ENCODE data around the gene FOXK2. TPM values are rescaled to one million over a fixed set of nuclear protein-coding genes. Genes with fewer than 3 reads are reported as not detected.

The FOXK2 gene
- total RNA-seq, 1 donor from 2014 or later, result 29.7 TPM

- no peak for DNase-seq (ENCODE audit: low read depth, low spot score)
These were observed 70.3 kb downstream of the FOXK2 start for GRCh38 chr17:82589851-82590180.

DNA sequence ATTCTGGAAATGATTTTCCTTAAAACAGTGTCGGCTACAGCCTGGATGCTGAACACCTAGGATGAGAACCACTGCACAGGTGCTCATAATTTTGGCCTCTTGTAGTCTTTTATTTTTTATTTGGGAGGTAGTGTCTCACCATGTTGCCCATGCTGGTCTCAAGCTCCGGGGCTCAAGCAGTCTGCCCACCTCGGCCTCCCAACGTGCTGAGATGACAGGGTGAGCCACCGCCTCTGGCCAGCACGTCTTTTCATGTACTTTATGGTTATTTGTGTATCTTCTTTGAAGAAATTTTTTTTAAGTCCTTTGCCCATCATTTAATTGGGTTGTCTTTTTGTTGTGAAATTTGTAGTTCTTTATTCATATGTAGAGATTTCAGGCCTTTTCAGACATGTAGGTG lies 70.7 kb downstream of the FOXK2 start:
- no peak for DNase-seq (ENCODE audit: low read depth, low spot score)

- no peak for DNase-seq (ENCODE audit: low read depth, low spot score)
These were observed 71.5 kb downstream of the FOXK2 start for GRCh38 chr17:82590881-82591539.

DNA sequence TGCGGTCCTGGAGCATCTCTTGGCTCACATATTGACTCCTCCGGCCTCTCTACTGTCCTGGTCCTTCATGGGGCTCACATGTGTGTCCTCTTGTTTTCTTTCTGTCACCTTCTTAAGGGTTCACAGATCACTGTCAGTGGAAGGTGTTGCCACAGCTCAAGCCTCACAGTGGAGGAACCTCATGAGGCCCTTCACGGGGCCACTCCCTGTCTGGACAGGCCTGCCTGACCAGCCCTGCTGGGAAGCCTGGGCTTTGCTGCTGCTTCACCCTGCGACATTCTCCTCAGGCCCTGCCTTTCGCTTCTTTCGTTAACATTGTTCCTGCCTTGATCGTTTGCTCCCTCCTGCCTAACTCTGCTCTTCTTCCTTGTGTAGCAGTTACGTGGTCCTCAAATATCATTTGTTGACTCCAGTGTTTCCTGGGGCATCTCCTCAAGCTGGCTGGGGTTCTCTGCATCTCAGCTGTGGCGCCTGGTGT lies 72.8 kb downstream of the FOXK2 start:
- DNase-seq (ENCODE audit: low read depth, low spot score), result no peak

DNA sequence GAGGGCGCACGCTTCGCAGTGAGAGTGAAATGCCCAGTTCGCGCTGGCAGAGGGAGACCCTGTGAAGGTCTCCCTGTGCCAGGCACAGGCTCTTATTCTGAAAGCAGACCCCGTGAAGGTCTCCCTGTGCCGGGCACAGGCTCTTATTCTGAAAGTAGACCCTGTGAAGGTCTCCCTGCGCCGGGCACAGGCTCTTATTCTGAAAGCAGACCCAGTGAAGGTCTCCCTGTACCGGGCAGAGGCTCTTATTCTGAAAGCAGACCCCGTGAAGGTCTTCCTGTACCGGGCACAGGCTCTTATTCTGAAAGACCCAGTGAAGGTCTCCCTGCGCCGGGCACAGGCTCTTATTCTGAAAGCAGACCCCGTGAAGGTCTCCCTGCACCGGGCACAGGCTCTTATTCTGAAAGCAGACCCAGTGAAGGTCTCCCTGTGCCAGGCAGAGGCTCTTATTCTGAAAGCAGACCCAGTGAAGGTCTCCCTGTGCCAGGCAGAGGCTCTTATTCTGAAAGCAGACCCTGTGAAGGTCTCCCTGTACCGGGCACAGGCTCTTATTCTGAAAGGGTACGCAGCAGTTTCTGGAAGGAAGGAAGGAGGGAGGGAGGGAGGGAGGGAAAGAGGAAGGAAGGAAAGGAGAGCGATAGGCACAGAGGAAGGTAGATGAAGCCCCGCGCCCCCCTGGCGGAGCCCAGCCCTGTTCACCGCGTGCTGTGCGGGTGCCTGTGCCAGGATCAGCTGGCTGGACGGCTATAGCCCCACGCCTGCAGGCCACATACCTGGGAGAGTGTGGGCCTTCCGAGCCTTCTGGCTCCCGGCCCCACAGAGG lies 73.4 kb downstream of the FOXK2 start:
- peak; percentile 26 for DNase-seq (ENCODE audit: low read depth, low spot score)

DNA sequence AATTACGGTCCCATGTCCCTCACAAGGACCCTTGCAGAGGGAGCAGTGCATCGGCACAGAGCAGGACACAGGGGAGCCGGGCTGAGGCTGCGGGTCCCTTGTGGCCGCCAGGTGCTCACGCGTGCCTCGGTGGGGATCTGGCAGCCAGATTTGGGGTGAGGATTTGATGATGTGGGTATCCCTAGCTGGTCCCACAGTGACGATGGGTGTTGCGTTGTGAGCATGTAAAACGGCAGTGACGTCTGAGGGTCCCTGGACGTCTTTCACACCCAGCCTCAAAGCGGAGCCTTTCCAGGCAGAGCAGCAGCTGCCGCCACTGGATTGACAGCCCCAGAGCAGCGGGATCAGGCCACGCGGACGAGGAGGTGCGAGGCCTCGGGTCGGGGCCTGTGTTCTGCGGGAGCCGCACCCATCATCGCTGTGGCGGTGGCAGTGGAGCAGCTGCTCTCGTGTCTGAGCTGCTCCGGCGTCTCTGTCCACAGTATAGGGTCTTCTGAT lies 74.1 kb downstream of the FOXK2 start:
- DNase-seq (ENCODE audit: low read depth, low spot score), result no peak

GRCh38 chr17:82594571-82594970 lies 75.0 kb downstream of the FOXK2 start:
- DNase-seq (ENCODE audit: low read depth, low spot score), result no peak

- no peak for DNase-seq (ENCODE audit: low read depth, low spot score)
These were observed 76.4 kb downstream of the FOXK2 start for GRCh38 chr17:82595893-82596292.

DNA sequence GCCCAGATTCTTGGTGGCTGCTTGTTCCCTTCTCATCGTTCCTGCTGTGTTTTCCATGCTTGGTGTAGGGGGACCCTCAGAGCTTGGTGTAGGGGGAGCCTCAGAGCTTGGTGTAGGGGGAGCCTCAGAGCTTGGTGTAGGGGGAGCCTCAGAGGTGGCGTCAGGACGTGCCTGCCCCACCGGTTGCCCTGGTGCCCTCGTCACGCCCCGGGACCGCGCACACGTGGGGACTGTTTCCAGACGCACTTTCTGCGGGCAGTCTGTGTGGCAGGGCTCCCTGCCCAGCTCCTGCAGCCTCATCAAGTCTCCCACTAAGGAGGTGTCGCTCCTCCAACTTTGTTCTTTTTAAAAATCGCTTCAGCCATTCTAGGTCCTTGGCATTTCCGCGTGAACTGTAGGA lies 76.8 kb downstream of the FOXK2 start:
- no peak for DNase-seq (ENCODE audit: low read depth, low spot score)

- DNase-seq (ENCODE audit: low read depth, low spot score), result no peak
These were observed 77.5 kb downstream of the FOXK2 start for GRCh38 chr17:82596837-82597672.

- no peak for DNase-seq (ENCODE audit: low read depth, low spot score)
These were observed 79.0 kb downstream of the FOXK2 start for GRCh38 chr17:82598256-82599119.

GRCh38 chr17:82599674-82600661 lies 80.4 kb downstream of the FOXK2 start:
- no peak for DNase-seq (ENCODE audit: low read depth, low spot score)

GRCh38 chr17:82600731-82601446 lies 81.4 kb downstream of the FOXK2 start:
- no peak for DNase-seq (ENCODE audit: low read depth, low spot score)

DNA sequence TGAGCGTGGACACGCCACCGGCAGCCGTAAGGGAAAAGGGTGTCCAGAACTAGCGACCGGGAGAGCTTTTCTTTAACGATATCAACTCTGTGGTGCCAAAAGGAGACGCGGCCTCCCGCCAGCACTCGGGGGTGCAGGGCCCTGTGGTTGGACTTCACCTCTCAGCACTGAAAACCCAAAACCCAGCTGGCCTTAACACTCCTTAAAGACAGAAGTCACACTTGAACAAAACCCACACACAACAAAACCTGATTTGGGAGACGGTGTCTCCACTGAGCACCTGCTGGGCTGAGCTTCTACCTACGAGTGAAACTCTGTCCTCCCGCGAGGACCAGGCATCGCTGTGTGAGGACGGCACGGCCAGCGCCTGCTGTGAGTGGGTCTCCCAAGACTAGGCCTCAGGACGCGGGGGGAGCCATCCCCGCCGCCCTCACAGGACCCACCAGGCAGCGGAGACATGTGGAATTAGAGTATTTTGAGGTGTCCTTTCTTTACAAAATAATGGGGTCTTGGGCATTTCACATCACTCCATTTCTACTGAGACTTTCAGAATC lies 82.0 kb downstream of the FOXK2 start:
- DNase-seq (ENCODE audit: low read depth, low spot score), result no peak

DNA sequence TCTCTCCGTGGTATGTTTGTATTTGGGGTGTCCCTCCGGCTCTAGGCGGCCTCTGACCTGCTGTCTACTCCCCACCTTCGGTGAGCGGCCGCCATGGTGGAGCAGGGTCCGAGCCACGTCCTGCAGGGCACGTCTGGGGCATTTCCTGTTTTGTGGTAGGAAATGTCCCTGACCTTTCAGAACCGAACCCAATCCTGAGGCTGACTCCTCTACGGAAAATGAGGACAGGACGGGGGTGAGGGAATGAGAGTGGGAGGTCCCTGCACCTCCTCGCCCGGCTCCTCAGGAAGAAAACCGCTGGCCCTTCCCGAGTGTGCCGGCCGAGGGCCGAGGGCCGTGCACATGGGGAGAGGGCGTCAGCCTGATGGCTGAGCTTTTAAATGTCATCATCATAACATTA lies 83.0 kb downstream of the FOXK2 start:
- DNase-seq (ENCODE audit: low read depth, low spot score), result no peak

GRCh38 chr17:82602986-82603710 lies 83.6 kb downstream of the FOXK2 start:
- no peak for DNase-seq (ENCODE audit: low read depth, low spot score)

- no peak for DNase-seq (ENCODE audit: low read depth, low spot score)
These were observed 84.5 kb downstream of the FOXK2 start for GRCh38 chr17:82603981-82604448.

DNA sequence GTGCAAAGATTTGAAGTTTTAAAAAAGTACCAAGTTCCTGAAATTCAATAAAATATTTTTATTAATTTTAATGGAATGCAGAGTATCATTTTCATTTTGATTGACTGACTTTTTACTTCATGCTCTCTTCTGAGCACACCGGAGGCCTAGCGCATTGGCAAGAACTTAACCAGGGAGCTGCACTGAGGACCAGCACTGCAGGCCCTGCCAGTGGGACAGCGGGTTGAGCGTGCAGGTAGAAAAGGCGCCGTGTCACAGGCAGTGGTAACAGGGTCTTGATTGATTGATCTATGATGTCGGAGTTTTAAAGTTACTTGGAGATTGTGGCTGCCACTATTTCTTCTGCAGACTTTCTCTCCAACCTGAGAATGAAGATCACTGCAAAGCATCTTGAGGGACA lies 85.0 kb downstream of the FOXK2 start:
- no peak for DNase-seq (ENCODE audit: low read depth, low spot score)

Measured in pulmonary artery endothelial cell (primary cell).